Nucleus accumbens (tissue), 56 donors: ENCODE results near the gene CYP4F11.
"Not testable (repeated sequence)": the region's sequence is repeated elsewhere in the genome, so short reads cannot be mapped to it uniquely, and the experiment has no call there.

Experiments used
- DNase-seq, 56 donors: peaks; one replicate each; lab custom pipeline; 2025; lab: John Stamatoyannopoulos, UW

The CYP4F11 gene

GRCh38 chr19:15885919-15886318 is 48.4 kb downstream of the CYP4F11 start:
- DNase-seq = no peak

GRCh38 chr19:15885167-15885566 is 49.2 kb downstream of the CYP4F11 start:
- DNase-seq = no peak

GRCh38 chr19:15883329-15883728 is 51.0 kb downstream of the CYP4F11 start:
- not testable (repeated sequence) for DNase-seq

GRCh38 chr19:15874821-15875474 is 59.4 kb downstream of the CYP4F11 start:
- DNase-seq = no peak

- not testable (repeated sequence) for DNase-seq
Measured at GRCh38 chr19:15873771-15874170, 60.6 kb downstream of the CYP4F11 start.

GRCh38 chr19:15871570-15871969 is 62.8 kb downstream of the CYP4F11 start:
- no peak for DNase-seq

- DNase-seq = no peak
Measured at GRCh38 chr19:15869873-15870272, 64.5 kb downstream of the CYP4F11 start.

- peak in 11 of 56 donors; percentile 0 to 22 (median 6) for DNase-seq
Measured at GRCh38 chr19:15869109-15869555, 65.2 kb downstream of the CYP4F11 start.

GRCh38 chr19:15866636-15867035 is 67.7 kb downstream of the CYP4F11 start:
- no peak for DNase-seq

GRCh38 chr19:15864824-15865223 is 69.5 kb downstream of the CYP4F11 start:
- DNase-seq = no peak

- DNase-seq = no peak
Measured at GRCh38 chr19:15863272-15863671, 71.1 kb downstream of the CYP4F11 start.

GRCh38 chr19:15862444-15862843 is 71.9 kb downstream of the CYP4F11 start:
- no peak for DNase-seq
